GM08714 (cell line): ENCODE measurements around the gene LPP.
"Not testable (repeated sequence)": the region's sequence is repeated elsewhere in the genome, so short reads cannot be mapped to it uniquely, and the experiment has no call there.

Experiments
- H3K4me3 ChIP-seq: fragments of 200-500 bp; sonication (Bioruptor generic); 2 replicates; pipeline ENCODE4 v1.5.1; 2014; ENCODE audit warnings: mild to moderate bottlenecking, low read length, inconsistent platforms
- ZNF274 ChIP-seq: IDR thresholded peaks from 2 replicates; pipeline ENCODE4 v1.6.1; 2012; ENCODE audit warnings: mild to moderate bottlenecking, low read depth, low read length

Gene LPP

GRCh38 chr3:188695241-188695640, 541.3 kb downstream of the LPP start:
- TF ChIP-seq ZNF274, result no peak

GRCh38 chr3:188697127-188697526, 543.2 kb downstream of the LPP start:
- TF ChIP-seq ZNF274, result no peak
- no peak overlapping the region for H3K4me3 ChIP-seq

More at GRCh38 chr3:188695241-188695640, 541.3 kb downstream of the LPP start:
- H3K4me3 ChIP-seq, result no peak overlapping the region

GRCh38 chr3:188698436-188698835, 544.5 kb downstream of the LPP start:
- no peak overlapping the region for H3K4me3 ChIP-seq
- no peak for TF ChIP-seq ZNF274

- no peak overlapping the region for H3K4me3 ChIP-seq
- no peak for TF ChIP-seq ZNF274
Measured at GRCh38 chr3:188700501-188700900, 546.5 kb downstream of the LPP start.

- no peak overlapping the region for H3K4me3 ChIP-seq
- no peak for TF ChIP-seq ZNF274
Measured at GRCh38 chr3:188700918-188701317, 547.0 kb downstream of the LPP start.

GRCh38 chr3:188701485-188701969, 547.6 kb downstream of the LPP start:
- TF ChIP-seq ZNF274, result no peak
- no peak overlapping the region for H3K4me3 ChIP-seq

- not testable (repeated sequence) for H3K4me3 ChIP-seq
Measured at GRCh38 chr3:188702028-188702427, 548.1 kb downstream of the LPP start.

- TF ChIP-seq ZNF274, result no peak
- no peak overlapping the region for H3K4me3 ChIP-seq
Measured at GRCh38 chr3:188706176-188706575, 552.2 kb downstream of the LPP start.

GRCh38 chr3:188706599-188706998, 552.6 kb downstream of the LPP start:
- no peak overlapping the region for H3K4me3 ChIP-seq
- TF ChIP-seq ZNF274, result no peak

GRCh38 chr3:188707381-188708288, 553.7 kb downstream of the LPP start:
- no peak overlapping the region for H3K4me3 ChIP-seq
- TF ChIP-seq ZNF274, result no peak

GRCh38 chr3:188711881-188712247, 557.9 kb downstream of the LPP start:
- TF ChIP-seq ZNF274, result no peak

GRCh38 chr3:188712248-188712924, 558.4 kb downstream of the LPP start:
- no peak for TF ChIP-seq ZNF274
- H3K4me3 ChIP-seq, result no peak overlapping the region

More at GRCh38 chr3:188711881-188712247, 557.9 kb downstream of the LPP start:
- no peak overlapping the region for H3K4me3 ChIP-seq

- no peak for TF ChIP-seq ZNF274
- no peak overlapping the region for H3K4me3 ChIP-seq
Measured at GRCh38 chr3:188712991-188713390, 559.0 kb downstream of the LPP start.

GRCh38 chr3:188719545-188719944, 565.6 kb downstream of the LPP start:
- no peak overlapping the region for H3K4me3 ChIP-seq
- TF ChIP-seq ZNF274, result no peak

GRCh38 chr3:188720215-188720614, 566.3 kb downstream of the LPP start:
- no peak for TF ChIP-seq ZNF274
- no peak overlapping the region for H3K4me3 ChIP-seq
